Osteoblast (primary cell): ENCODE measurements around the gene OR51B2. TPM values are rescaled to one million over a fixed set of nuclear protein-coding genes. Genes with fewer than 3 reads are reported as not detected.

Experiments used
- DNase-seq: peaks from one replicate; pipeline ENCODE4 v3.0.0; 2011; ENCODE audit warnings: low spot score, mixed read lengths; ENCODE audit not compliant: insufficient read length; ENCODE audit errors: missing footprints
- H2AFZ ChIP-seq: 2 replicates; pipeline ENCODE4 v1.6.0; 2011; ENCODE audit warnings: mild to moderate bottlenecking, low read length
- H3K27ac ChIP-seq: 2 replicates; pipeline ENCODE4 v1.5.1; 2011; ENCODE audit warnings: mild to moderate bottlenecking, low read depth, low read length, moderate library complexity
- H3K27me3 ChIP-seq: 2 replicates; pipeline ENCODE4 v1.6.0; 2012; ENCODE audit warnings: mild to moderate bottlenecking, control low read depth, inconsistent platforms, low read length, moderate library complexity; ENCODE audit not compliant: insufficient read depth
- H3K36me3 ChIP-seq: 2 replicates; pipeline ENCODE4 v1.5.1; 2011; ENCODE audit warnings: mild to moderate bottlenecking, low read length, control low read depth, moderate library complexity; ENCODE audit not compliant: insufficient read depth
- H3K4me1 ChIP-seq: 2 replicates; pipeline ENCODE4 v1.5.1; 2011; ENCODE audit warnings: mild to moderate bottlenecking, low read length, control low read depth, moderate library complexity; ENCODE audit not compliant: insufficient read depth
- H3K4me2 ChIP-seq: 2 replicates; pipeline ENCODE4 v1.6.0; 2011; ENCODE audit warnings: mild to moderate bottlenecking, low read length; ENCODE audit not compliant: insufficient read depth
- H3K4me3 ChIP-seq: fragments of 200-600 bp; sonication (generic); 3 replicates; pipeline ENCODE4 v1.5.1; 2012; ENCODE audit warnings: mild to moderate bottlenecking, low read length, inconsistent platforms; ENCODE audit not compliant: insufficient read depth
- H3K79me2 ChIP-seq: 2 replicates; pipeline ENCODE4 v1.6.0; 2012; ENCODE audit warnings: mild to moderate bottlenecking, low read length, control low read depth, inconsistent platforms; ENCODE audit not compliant: insufficient read depth
- H3K9me3 ChIP-seq: 2 replicates; pipeline ENCODE4 v1.5.1; 2011; ENCODE audit warnings: low read depth, low read length, control low read depth
- H4K20me1 ChIP-seq: 2 replicates; pipeline ENCODE4 v1.6.0; 2012; ENCODE audit warnings: mild to moderate bottlenecking, low read length, control low read depth; ENCODE audit not compliant: insufficient read depth
- small RNA-seq: library from RNA; depleted of rRNA; stranded (forward); fragments of <200 nt; gene quantifications from one replicate; pipeline ENCODE3, GENCODE V24; 2012
- total RNA-seq: library from RNA; depleted of rRNA; stranded (reverse); fragments of >200 nt; gene quantifications from 2 replicates; pipeline ENCODE4 v1.2.3, GENCODE V29; 2012
- TF ChIP-seq, protein P1 (sequence below): IDR thresholded peaks from 2 replicates; pipeline ENCODE4 v1.5.1; 2011; ENCODE audit warnings: mild to moderate bottlenecking, low read depth, low read length, moderate library complexity; ENCODE audit errors: extremely low read depth

OR51B2 gene
- total RNA-seq, 1 donor, result not detected

DNA sequence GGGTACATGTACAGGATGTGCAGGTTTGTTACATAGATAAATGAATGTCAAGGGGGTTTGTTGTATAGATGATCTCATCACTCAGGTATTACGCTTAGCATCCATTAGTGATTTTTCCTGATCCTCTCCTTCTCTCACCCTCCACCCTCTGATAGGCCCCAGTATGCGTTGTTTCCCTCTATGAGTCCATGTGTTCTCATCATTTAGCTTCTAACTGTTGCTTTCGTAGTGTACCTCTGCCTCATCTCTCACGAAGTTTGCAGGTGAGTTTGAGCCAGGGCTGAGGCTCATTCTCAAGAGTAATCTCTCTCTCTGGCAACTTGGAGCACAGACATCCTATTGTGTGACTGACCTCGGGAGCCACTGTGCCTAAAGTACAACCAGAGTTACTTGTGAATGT is 49.7 kb downstream of the OR51B2 start:
- H3K27me3 ChIP-seq, result no peaks in the 10 kb centered on the region
- no peak overlapping the region for H3K4me3 ChIP-seq
- no peaks in the 10 kb centered on the region for H3K4me1 ChIP-seq
- TF ChIP-seq, protein P1, sequence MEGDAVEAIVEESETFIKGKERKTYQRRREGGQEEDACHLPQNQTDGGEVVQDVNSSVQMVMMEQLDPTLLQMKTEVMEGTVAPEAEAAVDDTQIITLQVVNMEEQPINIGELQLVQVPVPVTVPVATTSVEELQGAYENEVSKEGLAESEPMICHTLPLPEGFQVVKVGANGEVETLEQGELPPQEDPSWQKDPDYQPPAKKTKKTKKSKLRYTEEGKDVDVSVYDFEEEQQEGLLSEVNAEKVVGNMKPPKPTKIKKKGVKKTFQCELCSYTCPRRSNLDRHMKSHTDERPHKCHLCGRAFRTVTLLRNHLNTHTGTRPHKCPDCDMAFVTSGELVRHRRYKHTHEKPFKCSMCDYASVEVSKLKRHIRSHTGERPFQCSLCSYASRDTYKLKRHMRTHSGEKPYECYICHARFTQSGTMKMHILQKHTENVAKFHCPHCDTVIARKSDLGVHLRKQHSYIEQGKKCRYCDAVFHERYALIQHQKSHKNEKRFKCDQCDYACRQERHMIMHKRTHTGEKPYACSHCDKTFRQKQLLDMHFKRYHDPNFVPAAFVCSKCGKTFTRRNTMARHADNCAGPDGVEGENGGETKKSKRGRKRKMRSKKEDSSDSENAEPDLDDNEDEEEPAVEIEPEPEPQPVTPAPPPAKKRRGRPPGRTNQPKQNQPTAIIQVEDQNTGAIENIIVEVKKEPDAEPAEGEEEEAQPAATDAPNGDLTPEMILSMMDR, result no peak
- no peak for DNase-seq
- no peaks in the 10 kb centered on the region for H3K79me2 ChIP-seq
- H3K4me2 ChIP-seq, result no peak overlapping the region
- H3K36me3 ChIP-seq, result no peaks in the 10 kb centered on the region
- no peaks in the 10 kb centered on the region for H3K9me3 ChIP-seq
- H2AFZ ChIP-seq, result no peak overlapping the region
- H4K20me1 ChIP-seq, result no peaks in the 10 kb centered on the region
- H3K27ac ChIP-seq, result no peak overlapping the region

Small RNAs within 50 kb of the gene (small RNA-seq; reads per million reads assigned to genes)
- gene AC104389.3, result not detected

Other genes with a start within 250 kb of the OR51B2 start
- gene OR52A5, start 185.9 kb downstream of the OR51B2 start, total RNA-seq, result not detected in 2 replicates
- gene OR52A1, start 169.5 kb downstream of the OR51B2 start, total RNA-seq, result not detected in 2 replicates
- gene OR51V1, start 123.6 kb downstream of the OR51B2 start, total RNA-seq, result not detected in 2 replicates
- not detected in 2 replicates for gene HBB, start 97.2 kb downstream of the OR51B2 start, total RNA-seq
- not detected in 2 replicates for gene HBD, start 89.8 kb downstream of the OR51B2 start, total RNA-seq
- not detected in 2 replicates for gene HBG1, start 74.4 kb downstream of the OR51B2 start, total RNA-seq
- gene HBG2, start 69.5 kb downstream of the OR51B2 start, total RNA-seq, result not detected in 2 replicates
- not detected in 2 replicates for gene HBE1, start 54.4 kb downstream of the OR51B2 start, total RNA-seq
- not detected in 2 replicates for gene OR51B4, start 22.4 kb downstream of the OR51B2 start, total RNA-seq
- not detected in 2 replicates for gene OR51B5, start 19.2 kb upstream of the OR51B2 start, total RNA-seq
- not detected in 2 replicates for gene OR51B6, start 27.2 kb upstream of the OR51B2 start, total RNA-seq
- not detected in 2 replicates for gene OR51M1, start 59.5 kb upstream of the OR51B2 start, total RNA-seq
- gene OR51Q1, start 97.8 kb upstream of the OR51B2 start, total RNA-seq, result not detected in 2 replicates
- under 0.01 TPM in 1 of 2 replicates, not detected in the other for gene OR51I1, start 117.2 kb upstream of the OR51B2 start, total RNA-seq
- not detected in 2 replicates for gene OR51I2, start 125.0 kb upstream of the OR51B2 start, total RNA-seq
- not detected in 2 replicates for gene OR52D1, start 164.4 kb upstream of the OR51B2 start, total RNA-seq
- under 0.01 TPM in 1 of 2 replicates, not detected in the other for gene UBQLN3, start 185.7 kb upstream of the OR51B2 start, total RNA-seq
- 0.29 and 0.36 TPM in 2 replicates for gene UBQLNL, start 192.4 kb upstream of the OR51B2 start, total RNA-seq
- 0.29 and 0.36 TPM in 2 replicates for gene OR52H1, start 224.2 kb upstream of the OR51B2 start, total RNA-seq